ENCODE results near the gene ALDH8A1. TPM values are rescaled to one million over a fixed set of nuclear protein-coding genes. Genes with fewer than 3 reads are reported as not detected.

The ALDH8A1 gene
- total RNA-seq, 1 experiment from 2014 or later, result 0.83 TPM

DNA sequence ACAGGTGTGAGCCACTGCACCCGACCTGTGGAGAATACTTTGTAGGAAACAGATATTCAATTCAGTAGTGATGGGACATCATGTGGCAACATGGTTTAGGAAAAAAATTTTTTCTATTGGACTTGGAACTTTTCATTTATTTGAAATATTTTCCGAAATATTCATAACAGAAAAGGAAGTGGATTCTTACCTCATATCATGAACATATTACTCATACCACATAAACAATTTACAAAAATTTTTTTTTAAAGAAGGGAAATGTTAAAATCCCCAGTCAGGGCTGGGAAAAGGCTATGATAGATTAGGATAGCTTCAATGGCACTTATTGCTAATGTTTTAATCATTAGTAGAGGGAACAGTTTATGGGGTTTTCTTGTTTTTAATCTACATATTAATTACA is 6.8 kb upstream of the ALDH8A1 start:
- intact Hi-C loops (cut with micrococcal nuclease; ENCODE audit: unreplicated experiment), result no loop called here

DNA sequence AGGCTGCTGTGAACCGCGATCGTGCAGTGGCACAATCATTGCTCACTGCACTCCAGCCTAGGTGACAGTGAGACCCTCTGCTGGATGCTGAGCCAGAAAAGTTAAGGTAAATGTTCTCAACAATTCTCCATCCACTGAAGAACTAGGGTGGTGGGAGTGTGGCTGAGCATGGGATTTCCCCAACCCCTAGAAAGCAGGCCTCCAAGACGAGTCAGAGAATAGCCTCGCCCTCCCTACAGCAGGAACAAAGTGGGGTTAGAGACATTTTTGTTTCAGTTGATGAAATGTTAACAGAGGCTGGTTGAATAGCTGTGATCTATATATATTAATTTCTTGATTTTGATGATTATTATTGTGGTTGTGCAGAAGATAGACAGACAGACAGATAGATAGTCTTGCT is 6.1 kb upstream of the ALDH8A1 start:
- no peaks in the 10 kb centered on the region for H3K36me3 ChIP-seq (ENCODE audit: low read depth)
- no peaks in the 10 kb centered on the region for H3K9me2 ChIP-seq (ENCODE audit: insufficient read depth)
- H3K9me3 ChIP-seq (ENCODE audit: insufficient read depth, low read depth), result no peaks in the 10 kb centered on the region
- H3F3A ChIP-seq (ENCODE audit: insufficient read depth, low read depth), result no peaks in the 10 kb centered on the region
- ChIA-PET POLR2A (ENCODE audit: unreplicated experiment) (no interaction called here), CTCF (no interaction called here)
- no peaks in the 10 kb centered on the region; the same call in 1 of the 2 replicates for H3K4me1 ChIP-seq (replicated peaks; ENCODE audit: insufficient read depth)
- no peaks in the 10 kb centered on the region for H4K20me1 ChIP-seq (ENCODE audit: insufficient read depth)
- intact Hi-C loops (cut with micrococcal nuclease; ENCODE audit: unreplicated experiment), result no loop called here
- H3K27me3 ChIP-seq (ENCODE audit: insufficient read depth, low read depth), result no peaks in the 10 kb centered on the region
- no peaks in the 10 kb centered on the region for H3K79me2 ChIP-seq (ENCODE audit: low read depth)
- DNase-seq, result no peak
- H3K4me2 ChIP-seq, result no peak overlapping the region
- BruUV-seq (replicated peaks), result no TSS peak
- no peak overlapping the region for H3K4me3 ChIP-seq
- H2AFZ ChIP-seq, result no peak overlapping the region
- no peak for TF ChIP-seq EZH2 (IDR thresholded peaks at IDR 0.05; ENCODE audit: low read depth)
- no peak overlapping the region for H3K27ac ChIP-seq

More for the DNA sequence above, 6.8 kb upstream of the ALDH8A1 start:
- Histone ChIP-seq H3F3A (ENCODE audit: insufficient read depth, low read depth) (no peaks in the 10 kb centered on the region), H3K9me2 (ENCODE audit: insufficient read depth) (no peaks in the 10 kb centered on the region), H3K4me1 (replicated peaks; ENCODE audit: insufficient read depth) (no peaks in the 10 kb centered on the region; the same call in 1 of the 2 replicates), H3K27me3 (ENCODE audit: insufficient read depth, low read depth) (no peaks in the 10 kb centered on the region), H2AFZ (no peak overlapping the region), H3K4me3 (no peak overlapping the region), H3K27ac (no peak overlapping the region), H3K79me2 (ENCODE audit: low read depth) (no peaks in the 10 kb centered on the region), H3K4me2 (no peak overlapping the region), H3K9me3 (ENCODE audit: insufficient read depth, low read depth) (no peaks in the 10 kb centered on the region), H4K20me1 (ENCODE audit: insufficient read depth) (no peaks in the 10 kb centered on the region), H3K36me3 (ENCODE audit: low read depth) (no peaks in the 10 kb centered on the region)
- BruUV-seq (replicated peaks), result no TSS peak
- POLR2A ChIA-PET (ENCODE audit: unreplicated experiment), result no interaction called here
- no peak for DNase-seq
- no peak for TF ChIP-seq EZH2 (IDR thresholded peaks at IDR 0.05; ENCODE audit: low read depth)
- TF ChIP-seq, protein P1, sequence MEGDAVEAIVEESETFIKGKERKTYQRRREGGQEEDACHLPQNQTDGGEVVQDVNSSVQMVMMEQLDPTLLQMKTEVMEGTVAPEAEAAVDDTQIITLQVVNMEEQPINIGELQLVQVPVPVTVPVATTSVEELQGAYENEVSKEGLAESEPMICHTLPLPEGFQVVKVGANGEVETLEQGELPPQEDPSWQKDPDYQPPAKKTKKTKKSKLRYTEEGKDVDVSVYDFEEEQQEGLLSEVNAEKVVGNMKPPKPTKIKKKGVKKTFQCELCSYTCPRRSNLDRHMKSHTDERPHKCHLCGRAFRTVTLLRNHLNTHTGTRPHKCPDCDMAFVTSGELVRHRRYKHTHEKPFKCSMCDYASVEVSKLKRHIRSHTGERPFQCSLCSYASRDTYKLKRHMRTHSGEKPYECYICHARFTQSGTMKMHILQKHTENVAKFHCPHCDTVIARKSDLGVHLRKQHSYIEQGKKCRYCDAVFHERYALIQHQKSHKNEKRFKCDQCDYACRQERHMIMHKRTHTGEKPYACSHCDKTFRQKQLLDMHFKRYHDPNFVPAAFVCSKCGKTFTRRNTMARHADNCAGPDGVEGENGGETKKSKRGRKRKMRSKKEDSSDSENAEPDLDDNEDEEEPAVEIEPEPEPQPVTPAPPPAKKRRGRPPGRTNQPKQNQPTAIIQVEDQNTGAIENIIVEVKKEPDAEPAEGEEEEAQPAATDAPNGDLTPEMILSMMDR (conservative IDR thresholded peaks at IDR 0.05), result no peak
- CTCF ChIA-PET, result no interaction called here

DNA sequence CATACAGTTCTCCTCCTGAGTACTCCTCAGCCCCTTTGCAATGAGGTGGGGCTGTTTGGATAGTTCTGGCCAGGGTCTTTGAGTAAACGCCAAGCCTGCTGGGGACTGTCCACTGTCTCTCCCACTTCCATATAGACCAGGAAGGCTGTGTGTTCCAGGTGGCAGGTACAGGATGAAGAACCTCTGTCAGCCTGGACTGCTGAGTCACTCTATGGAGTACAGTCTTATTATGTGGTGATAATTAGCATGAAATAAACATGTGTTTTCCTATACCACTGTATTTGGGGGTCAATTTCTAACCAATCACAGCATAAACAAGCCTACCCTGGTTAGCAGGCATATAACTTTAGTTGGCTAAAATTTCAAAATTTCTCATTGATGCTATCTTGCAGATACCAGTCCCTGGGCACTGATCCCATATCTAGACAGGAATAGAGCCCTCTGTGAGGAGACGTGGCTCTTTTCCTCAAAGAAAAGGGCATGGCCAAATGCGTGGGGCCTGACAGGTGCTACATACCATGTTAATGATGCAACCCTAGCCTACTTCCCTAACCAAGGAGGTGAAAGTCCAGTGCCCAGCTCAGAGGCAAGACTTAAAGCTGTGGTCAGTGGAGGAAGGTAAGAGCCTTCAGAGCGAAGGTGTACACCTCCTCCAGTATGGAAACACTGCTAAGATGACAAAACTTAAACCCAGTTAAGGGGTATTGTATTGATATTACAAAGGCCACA is 4.5 kb upstream of the ALDH8A1 start:
- Histone ChIP-seq H3K4me1 (replicated peaks; ENCODE audit: insufficient read depth) (no peaks in the 10 kb centered on the region; the same call in 1 of the 2 replicates), H3K4me2 (no peak overlapping the region), H3K4me3 (no peak overlapping the region), H3K27me3 (ENCODE audit: insufficient read depth, low read depth) (no peaks in the 10 kb centered on the region), H4K20me1 (ENCODE audit: insufficient read depth) (no peaks in the 10 kb centered on the region), H2AFZ (no peak overlapping the region), H3K9me3 (ENCODE audit: insufficient read depth, low read depth) (no peaks in the 10 kb centered on the region), H3K36me3 (ENCODE audit: low read depth) (no peaks in the 10 kb centered on the region), H3F3A (ENCODE audit: insufficient read depth, low read depth) (no peaks in the 10 kb centered on the region), H3K27ac (no peak overlapping the region), H3K9me2 (ENCODE audit: insufficient read depth) (no peaks in the 10 kb centered on the region), H3K79me2 (ENCODE audit: low read depth) (no peaks in the 10 kb centered on the region)
- intact Hi-C loops (cut with micrococcal nuclease; ENCODE audit: unreplicated experiment), result no loop called here
- ChIA-PET CTCF (no interaction called here), POLR2A (ENCODE audit: unreplicated experiment) (no interaction called here)
- no peak for DNase-seq
- BruUV-seq (replicated peaks), result no TSS peak
- no peak for TF ChIP-seq EZH2 (IDR thresholded peaks at IDR 0.05; ENCODE audit: low read depth)
- TF ChIP-seq, protein P1 (conservative IDR thresholded peaks at IDR 0.05), result no peak
